ENCODE results near the gene RUSC2.

- TF ChIP-seq POLR2AphosphoS5 (IDR thresholded peaks at IDR 0.05; ENCODE audit: borderline replicate concordance, low read depth, low read length) (no peak), EZH2 (IDR thresholded peaks at IDR 0.05) (no peak)
Observed at GRCh38 chr9:35484406-35484805, 5.5 kb upstream of the RUSC2 start.
